GM18951 (cell line): ENCODE measurements around the gene AP3D1.

Source experiments
- POLR2A ChIP-seq: IDR thresholded peaks from 4 replicates; pipeline ENCODE4 v1.6.1; 2011; ENCODE audit warnings: mild to moderate bottlenecking; ENCODE audit not compliant: insufficient read length, insufficient read depth; ENCODE audit errors: extremely low read depth
- in situ Hi-C: fragments of 300-500 bp; cut with MboI; formaldehyde crosslinking; loops from one replicate; pipeline ENCODE4 v1.12.0; 2022; ENCODE audit warnings: low sequenced_read_pairs, mixed read lengths, inconsistent platforms; ENCODE audit not compliant: unreplicated experiment

Gene AP3D1

GRCh38 chr19:2154587-2155075, 3.3 kb upstream of the AP3D1 start:
- in situ Hi-C loops, result no loop called here
- no peak for TF ChIP-seq POLR2A

GRCh38 chr19:2150794-2151338, 500 bp downstream of the AP3D1 start:
- no peak for TF ChIP-seq POLR2A
- in situ Hi-C loops, result no loop called here

GRCh38 chr19:2149980-2150793, 1.2 kb downstream of the AP3D1 start:
- no peak for TF ChIP-seq POLR2A
- in situ Hi-C loops, result no loop called here

- no peak for TF ChIP-seq POLR2A
- in situ Hi-C loops, result no loop called here
Observed at GRCh38 chr19:2148482-2149135, 2.8 kb downstream of the AP3D1 start.

GRCh38 chr19:2145831-2146241, 5.5 kb downstream of the AP3D1 start:
- no peak for TF ChIP-seq POLR2A
- in situ Hi-C loops, result no loop called here

GRCh38 chr19:2144190-2144589, 7.2 kb downstream of the AP3D1 start:
- no peak for TF ChIP-seq POLR2A
- in situ Hi-C loops, result no loop called here

- in situ Hi-C loops, result no loop called here
- no peak for TF ChIP-seq POLR2A
Observed at GRCh38 chr19:2142173-2142829, 9.1 kb downstream of the AP3D1 start.

- TF ChIP-seq POLR2A, result no peak
- in situ Hi-C loops, result no loop called here
Observed at GRCh38 chr19:2140138-2140569, 11.2 kb downstream of the AP3D1 start.

GRCh38 chr19:2139385-2140137, 11.8 kb downstream of the AP3D1 start:
- in situ Hi-C loops, result no loop called here
- TF ChIP-seq POLR2A, result no peak

GRCh38 chr19:2138061-2138728, 13.2 kb downstream of the AP3D1 start:
- TF ChIP-seq POLR2A, result no peak
- in situ Hi-C loops, result no loop called here

GRCh38 chr19:2136796-2137195, 14.6 kb downstream of the AP3D1 start:
- in situ Hi-C loops, result no loop called here
- no peak for TF ChIP-seq POLR2A

- no peak for TF ChIP-seq POLR2A
- in situ Hi-C loops, result no loop called here
Observed at GRCh38 chr19:2135474-2136402, 15.6 kb downstream of the AP3D1 start.
